GM21825 (cell line): ENCODE measurements around the gene USP28.
"Not testable (repeated sequence)": the region's sequence is repeated elsewhere in the genome, so short reads cannot be mapped to it uniquely, and the experiment has no call there.

ENCODE experiments used
- ATAC-seq: cut with Tn5 transposase; IDR thresholded peaks from one replicate; pipeline ENCODE4 v1.9.1; 2021; ENCODE audit warnings: mild to moderate bottlenecking, moderate library complexity; ENCODE audit not compliant: unreplicated experiment

Gene USP28

DNA sequence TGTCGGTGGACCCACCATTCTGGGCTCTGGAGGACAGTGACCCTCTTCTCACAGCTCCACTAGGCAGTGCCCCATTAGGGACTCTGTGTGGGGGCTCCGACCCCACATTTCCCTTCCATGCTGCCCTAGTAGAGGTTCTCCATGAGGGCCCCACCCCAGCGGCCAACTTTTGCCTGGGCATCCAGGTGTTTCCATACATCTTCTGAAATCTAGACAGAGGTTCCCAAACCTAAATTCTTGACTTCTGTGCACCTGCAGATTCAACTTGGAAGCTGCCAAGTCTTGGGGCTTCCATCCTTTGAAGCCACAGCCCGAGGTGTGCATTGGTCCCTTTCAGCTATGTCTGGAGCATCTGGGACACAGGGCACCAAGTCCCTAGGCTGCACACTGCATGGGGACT lies 4.1 kb upstream of the USP28 start:
- not testable (repeated sequence) for ATAC-seq

DNA sequence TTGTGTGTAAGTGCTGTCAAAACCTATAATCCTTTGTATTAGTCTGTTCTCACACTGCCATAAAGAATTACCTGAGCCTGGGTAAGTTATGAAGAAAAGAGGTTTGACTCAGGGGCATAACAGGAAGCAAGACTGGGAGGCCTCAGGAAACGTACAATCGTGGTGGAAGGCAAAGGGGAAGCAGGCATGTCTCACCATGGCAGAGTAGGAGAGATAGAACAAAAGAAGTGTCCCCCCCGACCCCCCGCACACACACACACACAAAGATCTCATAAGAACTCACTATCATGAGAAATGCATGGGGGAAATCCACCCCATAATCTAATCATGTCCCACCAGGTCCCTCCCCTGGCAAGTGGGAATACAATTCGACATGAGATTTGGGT lies 2.3 kb upstream of the USP28 start:
- ATAC-seq = no peak

DNA sequence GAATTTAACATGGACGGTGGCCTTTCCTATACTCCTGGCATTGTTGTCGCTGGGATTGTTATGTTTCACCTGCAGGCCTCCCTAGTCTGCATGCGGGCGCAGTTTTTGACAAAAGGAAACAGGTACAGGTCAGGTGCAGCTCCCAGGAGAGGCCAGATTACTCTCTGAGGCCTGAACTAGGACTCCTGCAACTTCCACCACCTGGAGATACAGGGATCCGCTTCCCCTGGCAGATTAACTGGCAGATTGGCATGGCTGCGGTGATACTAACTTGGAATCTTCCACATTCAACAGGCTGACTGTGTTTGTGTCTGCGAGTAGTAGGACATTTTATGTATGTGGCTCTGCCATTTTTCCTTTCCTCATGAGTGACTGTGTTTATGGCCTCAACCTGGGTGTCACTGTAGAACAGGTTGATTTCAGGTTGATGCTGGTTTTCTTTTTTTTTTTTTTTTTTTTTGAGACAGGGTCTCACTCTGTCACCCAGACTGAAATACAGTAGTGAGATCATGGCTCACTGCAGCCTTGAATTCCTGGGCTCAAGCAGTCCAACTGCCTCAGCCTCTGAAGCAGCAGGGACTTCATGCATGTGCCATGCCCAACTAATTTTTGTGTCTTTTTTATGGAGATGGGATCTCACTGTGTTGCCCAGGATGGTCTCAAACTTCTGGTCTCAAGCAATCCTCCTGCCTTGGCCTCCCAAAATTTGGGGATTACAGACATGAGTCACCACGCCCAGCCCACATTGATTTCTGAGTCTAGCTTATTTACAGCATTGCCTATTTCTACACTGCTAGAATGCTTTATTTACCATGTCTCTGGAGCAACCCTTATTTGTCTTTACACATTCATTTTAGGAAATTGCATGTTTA lies 1.7 kb upstream of the USP28 start:
- no peak for ATAC-seq

DNA sequence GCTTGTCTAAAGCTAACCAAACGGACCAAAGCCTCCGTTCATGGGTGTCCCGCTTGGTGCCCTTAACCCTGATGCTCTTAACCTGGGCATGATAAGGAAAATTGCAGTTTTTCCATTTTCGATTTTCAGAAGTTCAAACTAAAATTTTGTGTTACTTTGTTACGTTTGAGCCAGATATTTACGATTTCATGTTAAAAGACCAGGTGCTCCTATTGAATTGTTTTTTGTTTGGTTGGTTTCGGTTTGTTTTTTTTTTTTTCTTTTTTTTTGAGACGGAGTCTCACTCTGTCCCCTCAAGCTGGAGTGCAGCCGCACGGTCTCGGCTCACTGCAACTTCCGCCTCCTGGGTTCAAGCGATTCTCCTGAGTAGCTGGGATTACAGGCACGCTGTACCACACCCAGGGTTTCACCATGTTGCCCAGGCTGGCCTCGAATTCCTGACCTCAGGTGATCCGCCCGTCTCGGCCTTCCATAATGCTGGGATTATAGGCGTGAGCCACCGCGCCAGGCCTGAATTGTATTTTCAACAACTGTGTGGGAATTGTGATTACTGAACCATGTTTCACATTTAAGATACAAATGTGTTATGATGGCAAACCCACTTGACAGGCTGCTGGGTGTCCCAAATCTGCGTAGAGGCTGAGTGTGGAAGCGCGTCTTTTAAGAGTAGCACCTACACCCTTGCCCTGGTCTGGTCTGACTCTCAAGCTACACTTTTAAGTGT lies 864 bp upstream of the USP28 start:
- no peak for ATAC-seq

DNA sequence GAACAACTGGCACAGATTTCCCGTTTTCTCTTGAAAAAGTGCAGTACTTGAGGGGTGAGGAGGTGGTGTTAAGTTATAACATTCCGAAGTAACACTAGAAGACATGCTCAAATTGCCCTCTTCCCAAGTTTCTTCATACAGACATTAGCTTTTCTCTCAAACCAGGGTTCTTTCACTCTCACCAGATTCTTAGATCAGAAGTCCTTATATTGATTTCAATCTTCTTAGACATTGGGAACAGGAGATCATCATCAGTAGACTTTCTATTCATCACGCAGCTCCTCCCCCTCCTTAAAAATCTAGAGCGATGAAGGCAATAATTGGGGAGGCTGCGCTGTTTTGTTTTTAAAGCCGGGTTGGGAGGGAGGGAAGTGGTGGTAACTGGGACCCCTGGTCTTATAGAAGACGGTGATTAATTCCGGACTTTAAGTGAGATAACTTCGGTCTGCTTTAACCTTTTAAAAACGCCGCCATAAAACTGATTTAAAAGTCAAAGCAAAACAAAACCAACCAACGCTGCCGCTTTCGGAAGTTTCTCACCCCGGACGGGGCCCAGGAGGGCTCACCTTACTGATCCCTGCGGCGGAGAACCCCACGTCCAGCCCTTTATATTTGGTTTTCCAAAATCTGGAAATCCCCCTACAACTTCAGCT lies 665 bp downstream of the USP28 start:
- peak; percentile 36 for ATAC-seq

DNA sequence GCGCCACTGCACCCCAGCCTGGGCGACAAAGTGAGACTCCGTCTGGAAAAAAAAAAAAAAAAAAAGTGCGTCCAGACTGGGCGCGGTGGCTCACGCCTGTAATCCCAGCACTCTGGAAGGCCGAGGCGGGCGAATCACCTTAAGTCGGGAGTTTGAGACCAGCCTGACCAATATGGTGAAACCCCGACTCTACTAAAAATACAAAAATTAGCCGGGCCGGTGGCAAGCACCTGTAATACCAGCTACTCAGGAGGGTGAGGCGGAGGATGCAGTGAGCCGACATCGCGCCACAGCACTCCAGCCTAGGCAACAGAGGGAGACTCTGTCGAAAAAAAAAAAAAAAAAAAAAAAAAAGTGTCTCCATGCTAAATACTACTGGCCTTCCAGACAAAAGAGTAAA lies 1.3 kb downstream of the USP28 start:
- no peak for ATAC-seq

DNA sequence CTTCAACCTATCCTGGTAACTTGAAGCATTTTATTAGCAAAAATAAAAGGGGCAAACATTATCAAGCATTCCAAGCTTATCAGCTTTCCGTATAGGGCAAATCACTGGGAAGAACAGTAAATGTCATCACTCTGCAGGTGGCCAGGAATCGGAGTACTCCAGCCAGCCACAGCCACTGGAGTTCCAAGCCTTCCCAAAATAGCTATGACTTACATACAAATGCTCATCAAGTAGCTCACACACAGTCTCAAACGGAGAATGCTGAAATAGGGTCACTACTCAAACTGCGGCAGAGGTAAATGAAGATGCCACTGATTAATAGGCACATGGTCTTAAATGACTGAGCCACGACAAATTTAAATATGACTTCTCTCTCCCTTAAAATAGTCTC lies 2.1 kb downstream of the USP28 start:
- ATAC-seq = no peak

DNA sequence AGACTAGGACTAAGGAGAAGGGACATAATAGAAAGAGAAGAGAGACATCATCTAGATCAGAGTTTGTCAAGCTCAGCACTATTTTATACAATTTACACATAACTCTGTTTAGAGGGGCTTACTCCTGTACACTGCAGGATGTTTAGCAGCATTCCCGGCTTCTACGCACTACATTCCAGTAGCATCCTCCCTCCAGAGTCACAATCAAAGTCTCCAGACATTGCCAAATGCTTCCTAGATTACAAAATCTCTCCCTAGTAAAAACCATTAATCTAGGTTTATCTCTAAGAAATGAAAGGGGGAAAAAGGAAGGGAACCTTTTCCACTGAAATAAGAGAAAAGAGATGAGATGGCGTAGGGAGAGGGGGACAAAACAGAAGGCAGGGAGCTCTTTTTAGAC lies 4.0 kb downstream of the USP28 start:
- no peak for ATAC-seq

DNA sequence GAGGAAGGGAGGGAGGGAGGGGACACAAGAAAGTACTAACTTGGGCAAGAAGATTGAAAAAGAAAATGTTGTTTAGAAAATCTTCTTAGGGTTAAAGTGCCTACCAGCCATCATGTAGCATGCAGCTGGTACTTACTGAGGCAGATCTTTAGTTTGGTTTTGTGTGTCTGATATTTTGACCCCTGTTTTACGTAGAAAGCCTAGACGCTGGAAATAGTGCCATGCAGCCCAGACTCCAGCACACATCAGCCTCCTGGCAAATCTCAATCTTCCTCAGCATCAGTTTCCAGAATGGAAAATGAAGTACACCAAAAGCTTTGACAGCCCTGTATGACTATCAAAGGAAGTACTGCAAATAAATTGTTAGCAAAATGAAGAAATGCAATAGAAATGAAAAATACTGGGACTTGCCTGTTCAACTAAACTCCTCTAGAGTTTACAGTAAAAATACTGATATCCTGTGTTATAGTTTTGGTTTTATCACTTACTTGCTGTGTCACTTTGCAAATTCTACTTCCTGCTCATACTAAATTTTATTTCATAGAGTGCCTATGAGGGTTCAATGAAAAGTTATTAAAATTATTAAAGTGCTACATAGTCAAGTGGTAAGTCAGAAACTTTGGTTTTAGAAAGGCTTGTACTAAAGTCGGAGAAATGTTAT lies 7.4 kb downstream of the USP28 start:
- ATAC-seq = no peak

DNA sequence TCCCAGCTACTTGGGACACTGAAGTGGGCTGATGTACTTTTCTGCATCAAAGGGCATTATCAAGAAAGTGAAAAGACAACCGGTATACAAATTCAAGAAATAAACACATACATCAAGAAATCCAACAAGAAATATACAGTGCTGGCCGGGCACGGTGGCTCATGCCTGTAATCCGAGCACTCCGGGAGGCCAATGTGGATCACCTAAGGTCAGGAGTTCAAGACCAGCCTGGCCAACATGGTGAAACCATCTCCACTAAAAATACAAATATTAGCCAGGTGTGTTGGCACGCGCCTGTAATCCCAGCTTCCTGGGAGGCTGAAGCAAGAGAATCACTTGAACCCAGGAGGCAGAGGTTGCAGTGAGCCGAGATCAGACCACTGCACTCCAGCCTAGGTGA lies 9.5 kb downstream of the USP28 start:
- ATAC-seq = no peak

DNA sequence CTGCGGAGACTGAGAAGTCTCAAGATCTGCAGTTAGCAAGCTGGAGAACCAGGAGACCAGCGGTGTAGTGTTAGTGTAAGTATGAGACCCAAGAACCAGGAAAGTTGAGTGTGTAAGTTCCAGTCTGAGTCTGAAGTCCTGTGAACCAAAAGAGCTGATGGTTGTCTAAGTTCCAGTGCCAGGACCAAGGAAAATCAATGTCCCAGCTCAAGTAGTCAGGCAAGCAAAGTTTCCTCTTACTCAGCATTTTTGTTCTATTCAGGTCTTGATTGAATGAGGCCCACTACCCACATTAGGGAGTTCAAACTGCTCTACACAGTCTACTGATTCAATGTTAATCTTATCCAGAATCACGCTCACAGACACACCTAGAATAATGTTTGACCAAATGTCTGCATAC lies 11.0 kb downstream of the USP28 start:
- no peak for ATAC-seq

DNA sequence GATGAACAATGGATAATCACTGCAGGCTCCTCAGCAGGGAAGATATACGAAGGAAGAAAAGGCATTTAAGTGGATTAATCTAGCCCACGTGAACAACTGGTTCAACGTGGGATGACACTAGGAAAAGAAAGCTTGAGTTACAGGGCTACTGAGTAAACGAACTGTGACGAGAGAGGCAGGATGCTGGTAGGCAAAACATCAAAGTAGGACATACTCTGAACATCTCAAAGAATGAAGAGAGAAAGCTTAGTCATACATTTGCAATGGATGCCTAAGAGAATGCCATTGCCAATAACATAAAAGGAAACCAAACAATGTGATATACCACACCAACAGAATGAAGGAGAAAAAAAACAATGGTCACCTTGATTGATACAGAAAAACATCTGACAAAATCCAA lies 12.9 kb downstream of the USP28 start:
- no peak for ATAC-seq

DNA sequence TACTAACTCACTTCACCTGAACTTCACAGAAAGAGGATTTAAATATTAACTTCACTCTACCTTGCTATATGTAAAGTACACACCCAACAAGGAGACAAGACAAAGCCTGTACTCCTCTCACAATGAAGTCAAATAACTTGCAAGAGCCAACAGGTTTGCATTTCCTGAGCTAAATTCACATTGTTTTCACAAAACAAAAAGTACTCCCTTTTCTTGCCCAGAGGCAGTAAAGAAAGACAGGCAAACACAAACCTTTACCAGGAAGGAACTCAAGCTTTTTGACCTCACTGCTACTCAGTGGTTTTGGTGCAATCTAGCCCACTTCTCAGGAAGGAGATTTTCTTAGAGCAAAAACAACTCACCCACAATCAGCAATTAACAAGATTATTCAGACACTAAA lies 15.7 kb downstream of the USP28 start:
- ATAC-seq = no peak

DNA sequence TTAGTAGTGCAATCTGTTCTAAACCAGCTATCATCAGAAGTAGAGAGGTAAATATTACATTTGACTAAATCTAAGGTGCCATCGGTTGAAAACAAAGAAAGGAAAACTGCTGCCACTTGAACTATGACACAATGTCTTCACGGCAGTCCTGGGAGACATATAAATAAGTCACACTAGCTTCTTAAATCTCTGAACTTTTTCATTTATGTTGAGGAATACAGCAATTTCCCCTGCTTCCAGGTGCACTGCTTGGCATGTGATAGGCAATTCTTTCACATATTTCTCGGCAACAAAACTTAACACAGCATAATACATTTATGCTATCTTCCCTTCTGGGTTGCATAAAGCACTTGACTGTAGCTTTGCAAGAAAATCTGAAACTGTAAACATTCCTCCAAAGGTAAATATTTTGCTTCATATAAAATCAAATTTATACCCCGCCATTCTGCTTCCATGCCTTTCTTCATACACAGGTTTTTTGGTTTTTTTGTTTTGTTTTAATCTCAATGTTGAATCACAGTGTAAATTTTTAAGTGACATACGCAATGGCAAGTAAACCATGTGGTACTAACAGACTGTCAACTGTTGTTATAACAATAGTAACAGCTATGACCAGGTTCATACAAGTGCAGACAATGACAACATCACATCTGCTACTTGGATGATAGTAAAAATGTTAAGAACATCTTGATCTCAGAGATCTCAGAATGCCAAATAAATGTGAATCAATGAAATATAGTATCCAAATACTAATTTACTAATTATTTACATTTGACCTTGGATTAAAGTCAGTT lies 18.2 kb downstream of the USP28 start:
- no peak for ATAC-seq

DNA sequence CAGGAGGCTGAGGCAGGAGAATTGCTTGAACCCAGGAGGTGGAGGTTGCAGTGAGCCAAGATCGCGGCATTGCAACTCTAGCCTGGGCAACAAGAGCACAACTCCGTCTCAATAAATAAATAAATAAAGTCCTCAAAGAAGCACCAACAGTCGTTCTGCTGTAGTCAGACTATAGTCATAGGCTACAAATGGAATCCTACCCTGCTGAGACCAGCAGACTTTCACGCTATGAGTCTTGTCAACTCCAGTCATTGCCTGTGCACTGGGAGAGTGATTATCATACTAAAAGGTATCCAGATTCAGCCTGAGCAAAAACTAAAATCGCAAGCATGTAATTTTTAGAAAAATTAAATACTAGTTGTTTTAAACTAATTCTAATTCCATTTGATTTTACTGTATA lies 19.6 kb downstream of the USP28 start:
- ATAC-seq = no peak

DNA sequence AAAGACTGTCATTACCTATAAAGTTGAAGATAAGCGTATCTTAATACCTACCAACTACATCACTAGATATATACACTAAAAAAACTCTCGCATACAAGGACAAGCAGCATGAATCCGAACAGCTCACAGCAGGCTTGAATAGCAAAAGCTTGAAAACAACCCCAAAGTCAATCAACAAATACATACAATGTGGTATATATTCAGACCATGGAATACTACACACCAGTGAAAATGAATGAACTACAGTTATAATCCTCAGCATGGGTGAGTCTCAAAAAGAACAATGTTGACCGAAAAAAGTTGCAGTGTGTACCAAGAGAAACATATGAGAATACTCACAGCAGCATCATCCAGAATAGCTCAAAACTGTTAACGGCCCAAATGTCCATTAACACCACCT lies 25.2 kb downstream of the USP28 start:
- ATAC-seq = no peak

DNA sequence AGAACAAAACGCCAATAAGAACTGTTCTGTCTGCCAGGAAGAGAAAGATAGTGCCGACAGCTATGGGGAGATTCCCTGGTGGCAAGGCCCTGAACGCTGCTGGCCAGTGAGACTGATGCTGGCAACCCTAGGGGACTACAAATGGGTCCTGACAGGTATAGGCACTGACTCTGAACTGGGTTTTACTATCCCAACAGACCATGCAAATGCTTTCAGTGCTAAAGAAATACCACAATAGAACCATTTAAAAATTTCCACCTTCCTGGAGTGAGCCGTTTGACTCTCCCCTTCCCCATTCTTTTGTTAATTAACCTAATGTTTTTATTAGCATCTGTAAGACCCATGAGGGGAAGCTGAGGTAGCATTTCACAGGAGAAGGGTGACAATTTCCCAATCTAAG lies 25.7 kb downstream of the USP28 start:
- ATAC-seq = no peak

DNA sequence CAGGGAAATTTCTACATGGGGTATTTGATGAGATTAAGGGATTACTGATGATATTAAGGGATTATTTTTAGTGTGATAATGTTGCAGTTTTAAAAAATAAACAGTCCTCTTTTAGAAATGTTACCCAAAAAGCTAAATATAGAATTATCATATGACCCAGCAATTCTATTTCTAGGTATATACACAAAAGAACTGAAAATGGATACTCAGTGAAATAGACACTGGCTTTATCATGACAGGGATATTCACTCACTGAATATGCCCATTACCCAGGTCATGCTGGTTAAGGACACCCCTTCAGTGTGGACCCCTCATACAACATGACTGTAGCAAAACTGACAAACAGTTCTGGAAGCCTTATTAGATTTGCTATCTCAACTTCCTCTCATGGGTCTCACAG lies 27.8 kb downstream of the USP28 start:
- ATAC-seq = no peak

DNA sequence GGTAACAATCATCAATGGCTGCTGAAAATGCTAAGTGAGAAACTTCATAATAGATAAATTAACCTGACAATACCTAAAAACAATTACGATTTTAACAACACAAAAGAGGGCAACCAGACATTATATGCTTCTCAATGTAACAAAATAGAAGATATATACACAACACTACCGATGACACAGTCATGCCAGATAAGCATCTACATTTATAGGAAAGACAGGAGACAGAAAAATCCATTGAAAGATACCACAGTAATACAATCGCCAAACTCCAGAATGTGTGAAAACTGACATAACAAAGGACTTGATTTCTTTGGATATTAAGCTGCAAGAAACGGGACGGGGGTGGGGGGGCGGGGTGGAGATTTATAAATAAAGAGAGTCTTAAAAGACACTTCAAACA lies 28.3 kb downstream of the USP28 start:
- ATAC-seq = no peak

DNA sequence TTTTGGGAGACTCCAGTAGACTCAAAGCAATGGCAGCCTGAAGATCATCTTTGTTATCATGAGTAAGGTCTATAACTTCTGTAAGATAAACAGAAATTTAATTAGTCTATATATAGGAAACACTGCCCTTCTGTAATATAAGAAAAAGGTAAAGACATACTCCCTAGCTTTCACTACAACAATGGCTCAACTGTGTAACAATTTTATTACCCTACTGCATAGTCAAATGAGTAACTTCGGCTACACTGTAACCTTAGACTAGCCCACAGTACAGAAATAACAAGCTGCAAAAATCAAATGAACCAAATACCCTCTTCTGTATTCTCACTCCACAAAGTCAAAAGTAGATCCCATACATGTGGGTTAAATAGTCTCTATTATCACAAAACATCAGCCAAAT lies 33.7 kb downstream of the USP28 start:
- ATAC-seq = no peak
